GM23338 (cell line): ENCODE results near the gene RPL22. TPM values are rescaled to one million over a fixed set of nuclear protein-coding genes. Genes with fewer than 3 reads are reported as not detected.

Experiments used
- ATAC-seq: fragments of 200-7000 bp; cut with Tn5 transposase; 3 replicates; pipeline ENCODE4 v1.9.1; 2020
- DNase-seq: peaks from one replicate; pipeline ENCODE4 v3.0.0-alpha.2; 2015; ENCODE audit warnings: low spot score
- H2AFZ ChIP-seq: fragments of 200-600 bp; sonication (generic); 2 replicates; pipeline ENCODE4 v1.8.0; 2016; ENCODE audit warnings: antibody characterized with exemption, mild to moderate bottlenecking, moderate library complexity
- H3F3A ChIP-seq: fragments of 200-600 bp; sonication (generic); replicated peaks from 2 replicates; pipeline ENCODE4 v1.8.0; 2017; ENCODE audit warnings: antibody characterized with exemption, mixed run types, low read depth
- H3K27ac ChIP-seq: fragments of 200-600 bp; sonication (generic); 2 replicates; pipeline ENCODE4 v1.6.1; 2016; ENCODE audit warnings: low read depth
- H3K27me3 ChIP-seq: fragments of 200-600 bp; sonication (generic); 2 replicates; pipeline ENCODE4 v1.8.0; 2016; ENCODE audit warnings: mild to moderate bottlenecking, mixed run types, moderate library complexity; ENCODE audit not compliant: insufficient read depth
- H3K36me3 ChIP-seq: fragments of 200-600 bp; sonication (generic); 2 replicates; pipeline ENCODE4 v1.8.0; 2016; ENCODE audit warnings: mild to moderate bottlenecking; ENCODE audit not compliant: insufficient read depth
- H3K4me1 ChIP-seq: fragments of 200-600 bp; sonication (generic); 2 replicates; pipeline ENCODE4 v1.8.0; 2016; ENCODE audit warnings: mild to moderate bottlenecking, moderate library complexity; ENCODE audit not compliant: insufficient read depth
- H3K4me2 ChIP-seq: fragments of 200-600 bp; sonication (generic); 2 replicates; pipeline ENCODE4 v1.7.1; 2017; ENCODE audit warnings: mixed run types
- H3K4me3 ChIP-seq: fragments of 200-600 bp; sonication (generic); 2 replicates; pipeline ENCODE4 v1.6.1; 2016; ENCODE audit warnings: mixed run types
- H3K79me2 ChIP-seq: fragments of 200-600 bp; sonication (generic); replicated peaks from 2 replicates; pipeline ENCODE4 v1.8.0; 2017; ENCODE audit warnings: mild to moderate bottlenecking; ENCODE audit not compliant: insufficient read depth
- H3K9me2 ChIP-seq: fragments of 200-600 bp; sonication (generic); 2 replicates; pipeline ENCODE4 v1.8.0; 2017; ENCODE audit not compliant: insufficient read depth
- H4K20me1 ChIP-seq: fragments of 200-600 bp; sonication (generic); replicated peaks from 2 replicates; pipeline ENCODE4 v1.8.0; 2017; ENCODE audit warnings: mild to moderate bottlenecking; ENCODE audit not compliant: insufficient read depth
- H3K27ac Mint-ChIP-seq: 2 replicates; pipeline ENCODE4 v1.8.0; 2020; ENCODE audit warnings: inconsistent platforms, mild to moderate bottlenecking, moderate library complexity, mixed read lengths
- H3K27me3 Mint-ChIP-seq: 3 replicates; pipeline ENCODE4 v1.8.0; 2022; ENCODE audit warnings: low read depth, mild to moderate bottlenecking, moderate library complexity, mixed read lengths, inconsistent platforms; ENCODE audit not compliant: insufficient read depth, poor library complexity
- H3K36me3 Mint-ChIP-seq: 3 replicates; pipeline ENCODE4 v1.8.0; 2021; ENCODE audit warnings: low read depth, mild to moderate bottlenecking, inconsistent platforms, moderate library complexity, mixed read lengths
- H3K4me1 Mint-ChIP-seq: 3 replicates; pipeline ENCODE4 v1.8.0; 2020; ENCODE audit warnings: mild to moderate bottlenecking, inconsistent platforms, mixed read lengths
- H3K4me3 Mint-ChIP-seq: 3 replicates; pipeline ENCODE4 v1.8.0; 2021; ENCODE audit warnings: moderate library complexity, mild to moderate bottlenecking, inconsistent platforms, mixed read lengths
- H3K9me3 Mint-ChIP-seq: 3 replicates; pipeline ENCODE4 v1.8.0; 2020; ENCODE audit warnings: moderate library complexity, mild to moderate bottlenecking, inconsistent platforms, mixed read lengths
- CREB1 ChIP-seq: fragments of 250-450 bp; sonication (Bioruptor Pico); IDR thresholded peaks from 2 replicates; pipeline ENCODE4 v1.5.0; 2020; ENCODE audit warnings: low read depth, mild to moderate bottlenecking, moderate library complexity
- ETS1 ChIP-seq: IDR thresholded peaks from 2 replicates; pipeline ENCODE4 v1.6.1; 2016; ENCODE audit warnings: antibody characterized with exemption
- EZH2phosphoT487 ChIP-seq: fragments of 200-600 bp; sonication (generic); IDR thresholded peaks from one replicate; pipeline ENCODE4 v1.8.1; 2018; ENCODE audit warnings: antibody characterized with exemption; ENCODE audit not compliant: unreplicated experiment
- JUNB ChIP-seq: IDR thresholded peaks from one replicate; pipeline ENCODE4 v1.6.1; 2016; ENCODE audit warnings: antibody characterized with exemption; ENCODE audit not compliant: unreplicated experiment
- NANOG ChIP-seq: IDR thresholded peaks from 2 replicates; pipeline ENCODE4 v1.6.1; 2016; ENCODE audit warnings: antibody characterized with exemption, borderline replicate concordance
- POLR2AphosphoS5 ChIP-seq: IDR thresholded peaks from 2 replicates; pipeline ENCODE4 v1.6.1; 2016; ENCODE audit warnings: antibody characterized with exemption, low read depth
- STAT1 ChIP-seq: IDR thresholded peaks from one replicate; pipeline ENCODE4 v1.6.1; 2016; ENCODE audit warnings: antibody characterized with exemption; ENCODE audit not compliant: unreplicated experiment
- ZNF331 ChIP-seq: fragments of 250-450 bp; sonication (Bioruptor Pico); IDR thresholded peaks from 2 replicates; pipeline ENCODE4 v1.5.0; 2020; ENCODE audit warnings: low read depth, mild to moderate bottlenecking, moderate library complexity
- polyA plus RNA-seq: library from polyadenylated mRNA; unstranded; fragments of >200 nt; fragmentation: Nextera tagmentation; extraction: Ambion mirVana; gene quantifications from 2 replicates; pipeline ENCODE4 v1.2.1, GENCODE V29; 2016
- total RNA-seq: library from RNA; depleted of rRNA; stranded (reverse); fragments of >200 nt; shearing (Covaris generic); gene quantifications from 2 replicates; pipeline ENCODE4 v1.2.3, GENCODE V29; 2014
- TF ChIP-seq, protein P1 (sequence below): fragments of 250-450 bp; sonication (Bioruptor Pico); IDR thresholded peaks from 2 replicates; pipeline ENCODE4 v1.5.0; 2020; ENCODE audit warnings: mild to moderate bottlenecking, moderate library complexity
- TF ChIP-seq, protein P2 (sequence below), 2 experiments: fragments of 200-600 bp in 1 of 2; sonication (generic) in 1 of 2; conservative IDR thresholded peaks; 2 replicates each; pipeline versions ENCODE4 v1.5.1 to v1.6.1; 2016 to 2017; ENCODE audit warnings: antibody characterized with exemption in 2 of 2, low read depth in 2 of 2, mild to moderate bottlenecking in 2 of 2, moderate library complexity in 1 of 2

Gene RPL22
- total and polyA plus RNA-seq, 2 experiments from 2014 or later = 145 to 818 TPM

DNA sequence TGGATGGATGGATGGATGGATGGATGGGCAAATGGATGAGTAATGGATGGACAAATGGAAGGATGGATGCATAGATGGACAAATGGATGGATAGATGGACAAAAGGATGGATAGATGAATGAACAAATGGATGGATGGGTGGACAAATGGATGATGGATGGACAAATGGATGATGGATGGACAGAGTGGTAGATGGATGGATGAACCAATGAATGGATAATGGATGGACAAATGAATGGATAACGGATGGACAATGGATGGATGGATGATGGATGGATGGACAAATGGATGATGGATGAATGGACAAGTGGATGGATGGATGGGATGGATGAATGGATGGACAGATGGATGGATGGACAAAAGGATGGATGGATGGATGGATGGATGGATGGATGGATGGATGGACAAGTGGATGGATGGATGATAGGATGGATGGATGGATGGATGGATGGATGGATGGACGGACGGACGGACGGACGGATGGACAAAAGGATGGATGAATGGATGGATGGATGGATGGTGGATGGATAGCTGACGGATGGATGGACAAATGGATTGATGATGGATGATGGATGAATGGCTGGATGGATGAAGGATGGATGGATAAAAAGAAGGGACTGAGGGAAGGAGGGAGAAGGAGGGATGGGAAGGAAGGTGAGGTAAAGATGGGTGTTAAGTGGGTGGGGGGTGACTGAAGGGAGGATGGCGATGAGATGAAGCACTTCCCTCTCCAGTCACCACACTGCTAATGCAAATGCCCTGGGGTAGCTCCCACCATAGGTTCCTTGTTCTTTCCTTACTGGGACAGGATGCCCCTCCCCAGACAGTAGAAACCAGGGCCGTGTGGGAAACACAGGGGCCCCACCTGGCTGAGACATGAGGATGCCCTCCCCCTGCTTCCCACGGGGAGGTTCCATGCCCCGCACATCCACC lies 49.1 kb downstream of the RPL22 start:
- Mint-ChIP-seq H3K36me3 (no peaks in the 10 kb centered on the region), H3K4me3 (no peak overlapping the region), H3K9me3 (peaks cover 3% of the 10 kb centered on the region; the same call in 1 of the 3 replicates), H3K4me1 (no peaks in the 10 kb centered on the region; the same call in 2 of the 3 replicates), H3K27ac (no peak overlapping the region), H3K27me3 (peaks cover 12% of the 10 kb centered on the region)
- Histone ChIP-seq H4K20me1 (no peaks in the 10 kb centered on the region), H3K79me2 (no peaks in the 10 kb centered on the region), H3K27ac (no peak overlapping the region), H2AFZ (no peak overlapping the region), H3F3A (0 out of 2 replicates have a peak, but pooled peaks cover 2% of the 10 kb centered on the region), H3K36me3 (no peaks in the 10 kb centered on the region), H3K4me2 (no peak overlapping the region), H3K4me1 (no peaks in the 10 kb centered on the region), H3K4me3 (no peak overlapping the region), H3K27me3 (peaks cover 24% of the 10 kb centered on the region), H3K9me2 (peaks cover 13% of the 10 kb centered on the region)
- DNase-seq (no peak), ATAC-seq (no peak)
- TF ChIP-seq, protein P1, sequence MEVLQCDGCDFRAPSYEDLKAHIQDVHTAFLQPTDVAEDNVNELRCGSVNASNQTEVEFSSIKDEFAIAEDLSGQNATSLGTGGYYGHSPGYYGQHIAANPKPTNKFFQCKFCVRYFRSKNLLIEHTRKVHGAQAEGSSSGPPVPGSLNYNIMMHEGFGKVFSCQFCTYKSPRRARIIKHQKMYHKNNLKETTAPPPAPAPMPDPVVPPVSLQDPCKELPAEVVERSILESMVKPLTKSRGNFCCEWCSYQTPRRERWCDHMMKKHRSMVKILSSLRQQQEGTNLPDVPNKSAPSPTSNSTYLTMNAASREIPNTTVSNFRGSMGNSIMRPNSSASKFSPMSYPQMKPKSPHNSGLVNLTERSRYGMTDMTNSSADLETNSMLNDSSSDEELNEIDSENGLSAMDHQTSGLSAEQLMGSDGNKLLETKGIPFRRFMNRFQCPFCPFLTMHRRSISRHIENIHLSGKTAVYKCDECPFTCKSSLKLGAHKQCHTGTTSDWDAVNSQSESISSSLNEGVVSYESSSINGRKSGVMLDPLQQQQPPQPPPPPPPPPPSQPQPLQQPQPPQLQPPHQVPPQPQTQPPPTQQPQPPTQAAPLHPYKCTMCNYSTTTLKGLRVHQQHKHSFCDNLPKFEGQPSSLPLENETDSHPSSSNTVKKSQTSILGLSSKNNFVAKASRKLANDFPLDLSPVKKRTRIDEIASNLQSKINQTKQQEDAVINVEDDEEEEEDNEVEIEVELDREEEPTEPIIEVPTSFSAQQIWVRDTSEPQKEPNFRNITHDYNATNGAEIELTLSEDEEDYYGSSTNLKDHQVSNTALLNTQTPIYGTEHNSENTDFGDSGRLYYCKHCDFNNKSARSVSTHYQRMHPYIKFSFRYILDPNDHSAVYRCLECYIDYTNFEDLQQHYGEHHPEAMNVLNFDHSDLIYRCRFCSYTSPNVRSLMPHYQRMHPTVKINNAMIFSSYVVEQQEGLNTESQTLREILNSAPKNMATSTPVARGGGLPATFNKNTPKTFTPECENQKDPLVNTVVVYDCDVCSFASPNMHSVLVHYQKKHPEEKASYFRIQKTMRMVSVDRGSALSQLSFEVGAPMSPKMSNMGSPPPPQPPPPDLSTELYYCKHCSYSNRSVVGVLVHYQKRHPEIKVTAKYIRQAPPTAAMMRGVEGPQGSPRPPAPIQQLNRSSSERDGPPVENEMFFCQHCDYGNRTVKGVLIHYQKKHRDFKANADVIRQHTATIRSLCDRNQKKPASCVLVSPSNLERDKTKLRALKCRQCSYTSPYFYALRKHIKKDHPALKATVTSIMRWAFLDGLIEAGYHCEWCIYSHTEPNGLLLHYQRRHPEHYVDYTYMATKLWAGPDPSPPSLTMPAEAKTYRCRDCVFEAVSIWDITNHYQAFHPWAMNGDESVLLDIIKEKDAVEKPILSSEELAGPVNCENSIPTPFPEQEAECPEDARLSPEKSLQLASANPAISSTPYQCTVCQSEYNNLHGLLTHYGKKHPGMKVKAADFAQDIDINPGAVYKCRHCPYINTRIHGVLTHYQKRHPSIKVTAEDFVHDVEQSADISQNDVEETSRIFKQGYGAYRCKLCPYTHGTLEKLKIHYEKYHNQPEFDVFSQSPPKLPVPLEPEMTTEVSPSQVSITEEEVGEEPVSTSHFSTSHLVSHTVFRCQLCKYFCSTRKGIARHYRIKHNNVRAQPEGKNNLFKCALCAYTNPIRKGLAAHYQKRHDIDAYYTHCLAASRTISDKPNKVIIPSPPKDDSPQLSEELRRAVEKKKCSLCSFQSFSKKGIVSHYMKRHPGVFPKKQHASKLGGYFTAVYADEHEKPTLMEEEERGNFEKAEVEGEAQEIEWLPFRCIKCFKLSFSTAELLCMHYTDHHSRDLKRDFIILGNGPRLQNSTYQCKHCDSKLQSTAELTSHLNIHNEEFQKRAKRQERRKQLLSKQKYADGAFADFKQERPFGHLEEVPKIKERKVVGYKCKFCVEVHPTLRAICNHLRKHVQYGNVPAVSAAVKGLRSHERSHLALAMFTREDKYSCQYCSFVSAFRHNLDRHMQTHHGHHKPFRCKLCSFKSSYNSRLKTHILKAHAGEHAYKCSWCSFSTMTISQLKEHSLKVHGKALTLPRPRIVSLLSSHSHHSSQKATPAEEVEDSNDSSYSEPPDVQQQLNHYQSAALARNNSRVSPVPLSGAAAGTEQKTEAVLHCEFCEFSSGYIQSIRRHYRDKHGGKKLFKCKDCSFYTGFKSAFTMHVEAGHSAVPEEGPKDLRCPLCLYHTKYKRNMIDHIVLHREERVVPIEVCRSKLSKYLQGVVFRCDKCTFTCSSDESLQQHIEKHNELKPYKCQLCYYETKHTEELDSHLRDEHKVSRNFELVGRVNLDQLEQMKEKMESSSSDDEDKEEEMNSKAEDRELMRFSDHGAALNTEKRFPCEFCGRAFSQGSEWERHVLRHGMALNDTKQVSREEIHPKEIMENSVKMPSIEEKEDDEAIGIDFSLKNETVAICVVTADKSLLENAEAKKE (CRISPR knock-in tag) = no peak
- TF ChIP-seq NANOG = no peak
- TF ChIP-seq POLR2AphosphoS5 = no peak
- no peak for TF ChIP-seq JUNB
- TF ChIP-seq, protein P2, sequence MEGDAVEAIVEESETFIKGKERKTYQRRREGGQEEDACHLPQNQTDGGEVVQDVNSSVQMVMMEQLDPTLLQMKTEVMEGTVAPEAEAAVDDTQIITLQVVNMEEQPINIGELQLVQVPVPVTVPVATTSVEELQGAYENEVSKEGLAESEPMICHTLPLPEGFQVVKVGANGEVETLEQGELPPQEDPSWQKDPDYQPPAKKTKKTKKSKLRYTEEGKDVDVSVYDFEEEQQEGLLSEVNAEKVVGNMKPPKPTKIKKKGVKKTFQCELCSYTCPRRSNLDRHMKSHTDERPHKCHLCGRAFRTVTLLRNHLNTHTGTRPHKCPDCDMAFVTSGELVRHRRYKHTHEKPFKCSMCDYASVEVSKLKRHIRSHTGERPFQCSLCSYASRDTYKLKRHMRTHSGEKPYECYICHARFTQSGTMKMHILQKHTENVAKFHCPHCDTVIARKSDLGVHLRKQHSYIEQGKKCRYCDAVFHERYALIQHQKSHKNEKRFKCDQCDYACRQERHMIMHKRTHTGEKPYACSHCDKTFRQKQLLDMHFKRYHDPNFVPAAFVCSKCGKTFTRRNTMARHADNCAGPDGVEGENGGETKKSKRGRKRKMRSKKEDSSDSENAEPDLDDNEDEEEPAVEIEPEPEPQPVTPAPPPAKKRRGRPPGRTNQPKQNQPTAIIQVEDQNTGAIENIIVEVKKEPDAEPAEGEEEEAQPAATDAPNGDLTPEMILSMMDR (conservative IDR thresholded peaks at IDR 0.05; ENCODE audit: low read depth in 2 of 2) = no peak
- no peak for TF ChIP-seq EZH2phosphoT487
- TF ChIP-seq ETS1 = no peak
- TF ChIP-seq STAT1 = no peak
- no peak for TF ChIP-seq ZNF331 (CRISPR knock-in tag)
- TF ChIP-seq CREB1 = no peak
